Fibroblast of mammary gland (primary cell): ENCODE measurements around the gene RTBDN.
"Not testable (repeated sequence)": the region's sequence is repeated elsewhere in the genome, so short reads cannot be mapped to it uniquely, and the experiment has no call there.

Source experiments
- DNase-seq: peaks from one replicate; pipeline ENCODE4 v3.0.0-alpha.2; 2010; ENCODE audit warnings: low read depth
- H3K4me3 ChIP-seq: 2 replicates; pipeline ENCODE4 v1.5.1; 2011; ENCODE audit warnings: low read depth, mild to moderate bottlenecking, low read length, moderate library complexity; ENCODE audit not compliant: control insufficient read depth
- TF ChIP-seq, protein P1 (sequence below): conservative IDR thresholded peaks from 2 replicates; pipeline ENCODE4 v1.5.1; 2011; ENCODE audit warnings: low read depth, low read length, inconsistent platforms; ENCODE audit not compliant: control insufficient read depth, insufficient read depth

The RTBDN gene

DNA sequence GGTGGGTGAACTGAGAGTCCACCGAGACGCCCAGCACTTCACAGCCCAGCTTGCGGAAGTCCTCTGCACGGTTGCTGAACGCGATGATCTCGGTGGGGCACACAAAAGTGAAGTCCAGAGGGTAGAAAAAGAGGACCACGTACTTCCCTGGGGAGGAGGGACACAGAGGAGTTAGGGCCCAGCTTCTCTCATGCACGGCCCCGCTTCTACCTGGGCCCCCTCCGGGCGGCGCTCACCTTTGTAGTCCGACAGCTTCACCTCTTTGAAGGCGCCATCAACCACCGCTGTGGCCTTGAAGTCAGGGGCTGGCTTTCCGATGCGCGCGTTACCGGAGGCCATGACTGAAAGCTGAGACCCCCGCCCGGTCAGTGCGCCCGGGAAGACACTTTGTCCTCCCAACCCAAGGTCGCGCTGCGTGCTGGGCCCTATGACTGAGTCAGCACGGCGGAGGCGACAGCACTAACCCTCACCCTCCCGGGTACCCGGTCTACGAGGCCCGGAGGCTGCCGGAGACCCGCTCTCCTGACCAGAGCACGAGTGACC lies 33.4 kb downstream of the RTBDN start:
- TF ChIP-seq, protein P1, sequence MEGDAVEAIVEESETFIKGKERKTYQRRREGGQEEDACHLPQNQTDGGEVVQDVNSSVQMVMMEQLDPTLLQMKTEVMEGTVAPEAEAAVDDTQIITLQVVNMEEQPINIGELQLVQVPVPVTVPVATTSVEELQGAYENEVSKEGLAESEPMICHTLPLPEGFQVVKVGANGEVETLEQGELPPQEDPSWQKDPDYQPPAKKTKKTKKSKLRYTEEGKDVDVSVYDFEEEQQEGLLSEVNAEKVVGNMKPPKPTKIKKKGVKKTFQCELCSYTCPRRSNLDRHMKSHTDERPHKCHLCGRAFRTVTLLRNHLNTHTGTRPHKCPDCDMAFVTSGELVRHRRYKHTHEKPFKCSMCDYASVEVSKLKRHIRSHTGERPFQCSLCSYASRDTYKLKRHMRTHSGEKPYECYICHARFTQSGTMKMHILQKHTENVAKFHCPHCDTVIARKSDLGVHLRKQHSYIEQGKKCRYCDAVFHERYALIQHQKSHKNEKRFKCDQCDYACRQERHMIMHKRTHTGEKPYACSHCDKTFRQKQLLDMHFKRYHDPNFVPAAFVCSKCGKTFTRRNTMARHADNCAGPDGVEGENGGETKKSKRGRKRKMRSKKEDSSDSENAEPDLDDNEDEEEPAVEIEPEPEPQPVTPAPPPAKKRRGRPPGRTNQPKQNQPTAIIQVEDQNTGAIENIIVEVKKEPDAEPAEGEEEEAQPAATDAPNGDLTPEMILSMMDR: no peak
- DNase-seq: no peak
- H3K4me3 ChIP-seq: peak overlapping the region; percentile 83

DNA sequence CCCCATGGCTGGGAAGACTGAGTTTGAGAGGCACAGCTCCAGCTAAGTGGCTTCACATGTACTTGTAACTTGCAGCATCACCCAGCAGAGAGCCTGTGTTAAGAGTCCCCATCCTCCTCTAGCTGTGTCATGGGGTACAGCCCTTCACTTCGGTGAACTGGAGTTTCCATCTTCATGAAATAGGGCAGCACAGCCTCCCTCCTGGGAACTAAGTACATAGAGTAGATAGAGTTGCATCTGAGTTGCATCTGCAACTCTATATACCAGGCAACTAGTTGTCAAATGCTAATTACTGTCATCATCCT lies 34.0 kb downstream of the RTBDN start:
- peak overlapping the region; percentile 83 for H3K4me3 ChIP-seq
- TF ChIP-seq, protein P1: no peak
- DNase-seq: no peak

DNA sequence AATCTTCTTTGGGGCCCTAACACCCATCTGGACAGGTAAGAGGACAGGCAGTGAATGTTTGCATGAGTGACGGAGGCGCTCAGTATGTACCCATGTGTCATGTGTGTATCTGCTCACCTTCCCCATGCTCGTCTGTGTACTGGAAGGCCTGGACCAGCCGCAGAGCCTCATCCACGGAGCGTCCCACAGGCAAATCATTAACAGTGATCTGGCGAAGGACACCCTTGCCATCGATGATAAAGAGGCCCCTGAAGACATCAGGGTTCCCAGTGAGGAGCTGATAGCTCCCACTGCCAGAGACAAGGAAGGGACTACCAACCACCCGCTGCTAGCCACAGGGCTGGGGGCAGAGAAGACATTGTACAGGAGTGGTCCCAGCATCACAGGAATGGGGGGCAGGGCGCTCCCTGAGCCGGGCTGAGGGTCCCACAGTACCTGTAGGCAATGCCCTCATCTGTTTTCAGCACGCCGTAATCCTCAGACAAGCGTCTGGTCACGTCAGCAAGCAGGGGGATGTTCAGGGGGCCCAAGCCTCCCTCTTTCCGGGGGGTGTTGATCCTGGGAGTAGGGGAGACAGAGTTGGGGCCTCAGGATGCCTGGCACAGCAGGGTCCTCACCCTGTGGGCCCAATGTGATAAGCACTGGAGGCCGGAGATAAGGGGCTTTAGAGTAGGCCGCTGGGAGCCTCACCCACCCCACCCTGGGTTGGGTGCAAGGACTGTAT lies 34.5 kb downstream of the RTBDN start:
- H3K4me3 ChIP-seq: no peak overlapping the region
- TF ChIP-seq, protein P1: no peak
- no peak for DNase-seq

DNA sequence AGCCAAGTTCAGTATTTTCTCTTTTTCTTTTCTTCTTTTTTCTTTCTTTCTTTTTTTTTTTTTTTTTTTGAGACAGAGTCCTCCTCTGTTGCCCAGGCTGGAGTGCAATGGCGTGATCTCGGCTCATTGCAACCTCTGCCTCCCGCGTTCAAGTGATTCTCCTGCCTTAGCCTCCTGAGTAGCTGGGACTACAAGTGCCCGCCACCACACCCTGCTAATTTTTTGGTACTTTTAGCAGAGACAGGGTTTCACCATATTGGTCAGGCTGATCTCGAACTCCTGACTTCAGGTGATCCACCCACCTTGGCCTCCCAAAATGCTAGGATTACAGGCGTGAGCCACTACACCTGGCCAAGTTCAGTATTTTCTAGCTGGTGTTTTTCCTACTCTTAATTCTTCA lies 36.8 kb downstream of the RTBDN start:
- H3K4me3 ChIP-seq, DNase-seq: not testable (repeated sequence)

DNA sequence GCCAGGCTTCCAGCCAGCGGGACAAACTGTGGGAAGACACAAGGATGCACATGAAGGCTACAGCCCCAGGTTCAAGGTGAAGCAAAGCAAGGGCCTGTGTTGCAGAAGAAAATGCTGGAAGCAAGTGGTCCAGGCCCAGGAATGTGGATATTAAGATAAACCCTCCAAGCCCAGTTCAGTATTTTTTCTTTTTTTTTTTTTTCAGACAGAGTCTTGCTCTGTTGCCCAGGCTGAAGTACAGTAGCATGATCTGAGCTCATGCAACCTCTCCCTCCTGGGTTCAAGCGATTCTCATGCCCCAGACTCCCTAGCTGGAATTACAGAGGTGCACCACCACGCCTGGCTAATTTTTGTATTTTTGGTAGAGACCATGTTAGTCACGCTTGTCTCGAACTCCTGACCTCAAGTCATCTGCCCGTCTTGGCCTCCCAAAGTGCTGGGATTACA lies 37.2 kb downstream of the RTBDN start:
- no peak for DNase-seq
- TF ChIP-seq, protein P1: no peak

DNA sequence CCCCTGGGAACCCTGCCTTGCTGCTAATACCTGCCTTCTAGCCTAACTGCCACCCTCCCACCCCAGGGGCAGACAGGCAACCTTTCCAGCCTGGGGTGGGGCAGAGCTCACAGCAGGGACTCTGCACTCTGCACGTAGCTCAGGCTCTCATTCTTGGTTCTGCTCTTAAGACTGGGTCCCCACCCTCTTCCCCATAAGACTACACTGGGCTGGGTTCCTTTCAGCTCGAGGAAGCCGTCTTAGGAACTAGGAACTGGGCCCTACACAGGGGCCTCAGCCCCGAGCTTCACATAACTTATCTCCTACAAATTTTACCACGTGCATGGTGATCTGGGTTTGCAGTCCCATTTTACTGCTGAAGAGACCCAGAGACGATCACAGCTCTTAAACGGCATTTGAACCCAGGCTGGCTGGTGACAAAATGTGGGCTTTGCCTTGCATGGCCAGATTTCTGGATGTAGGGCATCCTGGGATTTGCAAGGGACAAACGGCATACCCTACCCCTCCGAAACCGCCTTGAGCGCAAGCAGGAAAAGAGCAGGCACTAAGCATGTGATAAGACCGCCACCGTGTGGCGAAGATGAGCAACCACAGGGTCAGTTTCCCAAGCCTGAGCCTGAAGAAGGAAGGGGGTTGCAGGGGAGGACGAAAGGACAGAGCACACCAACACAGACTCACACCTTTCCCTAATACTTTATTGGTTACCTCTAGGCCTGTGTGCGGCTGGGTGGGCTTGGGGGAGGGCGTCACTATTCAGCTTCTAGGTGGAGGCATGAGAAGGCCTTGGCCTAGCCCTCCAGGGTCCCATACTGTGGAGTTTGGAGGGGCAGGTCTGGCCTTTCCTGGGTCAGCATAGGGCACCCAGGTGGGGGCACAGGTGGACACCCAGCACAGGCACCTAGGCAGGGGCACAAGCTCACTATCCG lies 38.0 kb downstream of the RTBDN start:
- TF ChIP-seq, protein P1: peak; percentile 99
- H3K4me3 ChIP-seq: no peak overlapping the region
- peak; percentile 78 for DNase-seq

More for the DNA sequence above, 37.2 kb downstream of the RTBDN start:
- no peak overlapping the region for H3K4me3 ChIP-seq

DNA sequence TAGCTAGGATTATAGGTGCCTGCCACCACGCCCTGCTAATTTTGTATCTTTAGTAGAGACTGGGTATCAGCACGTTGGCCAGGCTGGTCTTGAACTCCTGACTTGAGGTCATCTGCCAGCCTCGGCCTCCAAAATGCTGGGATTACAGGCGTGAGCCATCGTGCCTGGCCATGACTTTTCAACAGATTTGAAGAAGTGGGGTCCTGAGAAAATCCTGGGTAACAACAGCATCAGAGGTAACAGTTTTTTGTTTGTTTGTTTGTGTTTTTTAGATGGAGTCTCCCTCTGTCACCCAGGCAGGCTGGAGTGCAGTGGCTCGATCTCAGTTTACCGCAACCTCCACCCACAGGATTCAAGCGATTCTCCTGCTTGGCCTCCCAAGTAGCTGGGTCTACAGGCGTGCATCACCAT lies 39.4 kb downstream of the RTBDN start:
- no peak for DNase-seq
- H3K4me3 ChIP-seq: no peak overlapping the region
- TF ChIP-seq, protein P1: no peak
